ENCODE results near the gene CRIM1. TPM values are rescaled to one million over a fixed set of nuclear protein-coding genes. Genes with fewer than 3 reads are reported as not detected.

The CRIM1 gene
- total RNA-seq, 4 donors from 2014 or later = 73.7 to 134 (median 80.7) TPM

GRCh38 chr2:36535099-36535498 lies 179.5 kb downstream of the CRIM1 start:
- in situ Hi-C loops (cut with MboI; ENCODE audit: low pct_ligation_motif_present in 1 of 4, low pct_unique_long_range_greater_than_20kb in 1 of 4, low sequenced_read_pairs in 3 of 4) = no loop called here
- Histone ChIP-seq H3K4me3 (no peak overlapping the region), H3K4me1 (no peaks in the 10 kb centered on the region), H3K27ac (no peak overlapping the region), H3K27me3 (no peaks in the 10 kb centered on the region), H3K9me3 (no peaks in the 10 kb centered on the region), H3K36me3 (no peaks in the 10 kb centered on the region)
- TF ChIP-seq POLR2A (IDR thresholded peaks at IDR 0.05) (no peak), POLR2AphosphoS5 (IDR thresholded peaks at IDR 0.05) (no peak), CTCF (IDR thresholded peaks at IDR 0.05) (no peak), EP300 (IDR thresholded peaks at IDR 0.05; ENCODE audit: low read depth) (no peak)
- no peak for DNase-seq
- WGBS, 2 donors (ENCODE audit: low coverage in 1 of 2) = 96% methylated on average over 2 of the region's 2 CpGs; no CpG with 5 or more reads in 1 of the 2 donors
- intact Hi-C loops (cut with DNase I; ENCODE audit: low total_unique reads) = no loop called here

DNA sequence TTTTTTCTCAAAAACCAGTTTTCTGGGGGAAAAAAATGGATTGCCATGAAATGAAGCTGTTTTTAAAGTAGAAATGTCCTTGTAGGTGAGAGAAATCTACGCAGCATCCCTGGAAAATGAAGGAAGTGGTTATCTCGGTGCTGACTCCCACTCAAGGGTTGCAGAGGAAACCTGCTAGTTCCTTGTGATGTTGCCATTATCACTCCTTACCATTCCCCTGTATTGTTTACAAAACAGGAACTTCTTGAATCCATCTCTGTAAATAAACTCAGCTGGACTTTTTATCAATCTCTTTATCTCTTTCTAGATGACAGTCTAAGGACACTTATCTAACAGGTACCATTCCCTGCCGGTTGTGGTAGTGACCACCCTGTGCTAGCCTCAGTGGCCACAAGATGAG lies 181.2 kb downstream of the CRIM1 start:
- H3K9me3 ChIP-seq = no peaks in the 10 kb centered on the region
- intact Hi-C loops (cut with DNase I; ENCODE audit: low total_unique reads) (no loop called here), in situ Hi-C loops (cut with MboI; ENCODE audit: low pct_ligation_motif_present in 1 of 4, low pct_unique_long_range_greater_than_20kb in 1 of 4, low sequenced_read_pairs in 3 of 4) (no loop called here)
- no peak for DNase-seq
- TF ChIP-seq POLR2A (IDR thresholded peaks at IDR 0.05) (no peak), POLR2AphosphoS5 (IDR thresholded peaks at IDR 0.05) (no peak), EP300 (IDR thresholded peaks at IDR 0.05; ENCODE audit: low read depth) (no peak), CTCF (IDR thresholded peaks at IDR 0.05) (no peak)
- no peaks in the 10 kb centered on the region for H3K36me3 ChIP-seq
- H3K4me1 ChIP-seq = no peaks in the 10 kb centered on the region
- no peak overlapping the region for H3K27ac ChIP-seq
- H3K27me3 ChIP-seq = no peaks in the 10 kb centered on the region
- no peak overlapping the region for H3K4me3 ChIP-seq
- 83 to 88% methylated on average over 2 to 3 of the region's 3 CpGs for WGBS, 2 donors (ENCODE audit: low coverage in 1 of 2)

DNA sequence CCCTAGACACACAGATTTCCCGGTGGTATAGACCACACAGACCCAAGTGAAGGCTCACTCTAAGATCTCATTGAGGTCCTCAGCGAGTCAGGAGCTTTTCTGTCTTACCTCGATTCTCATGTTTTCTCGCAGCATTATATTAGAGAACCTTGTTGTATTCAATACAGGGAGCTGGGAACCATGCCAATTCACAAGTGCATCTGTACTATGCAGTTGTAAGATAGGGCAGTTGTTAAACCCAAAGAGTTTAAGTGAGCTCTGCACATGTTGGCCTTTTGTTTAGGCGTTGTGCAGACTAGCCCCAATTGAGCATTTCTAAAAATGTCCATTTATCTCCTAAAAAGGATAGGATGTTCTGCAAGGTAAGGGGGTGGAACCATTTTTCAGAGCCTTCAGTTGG lies 182.8 kb downstream of the CRIM1 start:
- H3K4me3 ChIP-seq = no peak overlapping the region
- no peaks in the 10 kb centered on the region for H3K27me3 ChIP-seq
- H3K4me1 ChIP-seq = no peaks in the 10 kb centered on the region
- no peaks in the 10 kb centered on the region for H3K36me3 ChIP-seq
- in situ Hi-C loops (cut with MboI; ENCODE audit: low pct_ligation_motif_present in 1 of 4, low pct_unique_long_range_greater_than_20kb in 1 of 4, low sequenced_read_pairs in 3 of 4) (no loop called here), intact Hi-C loops (cut with DNase I; ENCODE audit: low total_unique reads) (no loop called here)
- no peak for DNase-seq
- WGBS, 2 donors (ENCODE audit: low coverage in 1 of 2) = 63 to 67% methylated on average over 1 to 5 of the region's 5 CpGs
- H3K9me3 ChIP-seq = no peaks in the 10 kb centered on the region
- H3K27ac ChIP-seq = no peak overlapping the region
- no peak for TF ChIP-seq CTCF (IDR thresholded peaks at IDR 0.05)
- TF ChIP-seq POLR2AphosphoS5 (IDR thresholded peaks at IDR 0.05) = no peak
- TF ChIP-seq POLR2A (IDR thresholded peaks at IDR 0.05) = no peak
- no peak for TF ChIP-seq EP300 (IDR thresholded peaks at IDR 0.05; ENCODE audit: low read depth)

- Histone ChIP-seq H3K27me3 (no peaks in the 10 kb centered on the region), H3K27ac (no peak overlapping the region), H3K4me3 (no peak overlapping the region), H3K9me3 (no peaks in the 10 kb centered on the region), H3K36me3 (peaks cover 0 to 4% (median 0%) of the 10 kb centered on the region in 4 donors), H3K4me1 (no peaks in the 10 kb centered on the region)
- DNase-seq = no peak
- TF ChIP-seq EP300 (IDR thresholded peaks at IDR 0.05; ENCODE audit: low read depth) = no peak
- WGBS, 2 donors (ENCODE audit: low coverage in 1 of 2) = 81 to 89% methylated on average over 3 to 7 of the region's 7 CpGs
- intact Hi-C loops (cut with DNase I; ENCODE audit: low total_unique reads) = no loop called here
- in situ Hi-C loops (cut with MboI; ENCODE audit: low pct_ligation_motif_present in 1 of 4, low pct_unique_long_range_greater_than_20kb in 1 of 4, low sequenced_read_pairs in 3 of 4) = no loop called here
Measured at GRCh38 chr2:36539631-36540030, 184.1 kb downstream of the CRIM1 start.
